Measurements from ENCODE around the gene SLC9A6. TPM values are rescaled to one million over a fixed set of nuclear protein-coding genes. Genes with fewer than 3 reads are reported as not detected.

SLC9A6 gene
- total RNA-seq, 8 experiments from 2014 or later = 12.0 to 37.0 (median 31.1) TPM

- in situ Hi-C loops (cut with MboI; ENCODE audit: low pct_unique_long_range_greater_than_20kb in 2 of 9, low sequenced_read_pairs in 9 of 9, unreplicated experiment in 9 of 9) = no loop called here
- Histone ChIP-seq H3K27ac (peak overlapping the region; percentile 83 to 86), H3K4me3 (peak overlapping the region; percentile 48 to 94 (median 72)), H3K4me1 (replicated peaks in 1 of 2) (peaks cover 0 to 6% of the 10 kb centered on the region in 2 donors)
- peak in 4 of 8 experiments; percentile 15 to 49 (median 19) for ATAC-seq (replicated peaks in 6 of 8)
- 0 to 14% (median 5%) methylated on average over 2 to 6 of the region's 7 CpGs; no CpG with 5 or more reads in 5 of the 10 experiments for WGBS, 10 experiments
Observed at GRCh38 chrX:135984791-135985156, 461 bp upstream of the SLC9A6 start.

- WGBS, 10 experiments = 0% methylated on average over 3 of the region's 15 CpGs; no CpG with 5 or more reads in 9 of the 10 experiments
- in situ Hi-C loops (cut with MboI; ENCODE audit: low pct_unique_long_range_greater_than_20kb in 2 of 9, low sequenced_read_pairs in 9 of 9, unreplicated experiment in 9 of 9) = no loop called here
- peak in 4 of 8 experiments; percentile 1 to 7 (median 4) for ATAC-seq (replicated peaks in 6 of 8)
- Histone ChIP-seq H3K27ac (peak overlapping the region; percentile 83 to 86), H3K4me3 (peak overlapping the region; percentile 48 to 94 (median 72)), H3K4me1 (replicated peaks in 1 of 2) (peaks cover 0 to 6% of the 10 kb centered on the region in 2 donors)
Observed at GRCh38 chrX:135985973-135986310, 707 bp downstream of the SLC9A6 start.

GRCh38 chrX:135988245-135988644, 3.0 kb downstream of the SLC9A6 start:
- H3K4me1 ChIP-seq (replicated peaks in 1 of 2) = peaks cover 0 to 6% of the 10 kb centered on the region in 2 donors
- no peak overlapping the region for H3K4me3 ChIP-seq
- WGBS, 10 experiments = 63 to 100% (median 79%) methylated on average over 1 to 4 of the region's 4 CpGs; no CpG with 5 or more reads in 2 of the 10 experiments
- no peak for ATAC-seq (replicated peaks in 6 of 8)
- no peak overlapping the region for H3K27ac ChIP-seq
- in situ Hi-C loops (cut with MboI; ENCODE audit: low pct_unique_long_range_greater_than_20kb in 2 of 9, low sequenced_read_pairs in 9 of 9, unreplicated experiment in 9 of 9) = no loop called here

DNA sequence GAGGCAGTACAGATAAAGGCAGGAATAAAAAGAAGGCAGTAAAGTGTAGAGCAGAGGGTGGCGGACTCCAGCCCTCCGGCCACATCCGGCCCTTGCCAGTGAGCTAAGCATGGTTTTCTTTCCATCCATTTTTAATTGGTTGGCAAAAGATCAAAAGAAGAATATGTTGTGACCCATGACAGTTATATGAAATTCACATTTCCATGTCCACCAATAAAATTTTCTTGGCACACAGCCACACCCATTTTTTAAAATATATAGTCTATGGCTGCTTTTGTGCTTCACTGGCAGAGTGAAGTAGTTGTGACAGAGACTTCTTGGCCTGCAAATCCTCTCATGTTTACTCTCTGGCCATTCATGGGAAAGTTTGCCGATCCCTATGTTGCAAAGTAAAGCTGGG, 29.8 kb downstream of the SLC9A6 start:
- Histone ChIP-seq H3K4me3 (no peak overlapping the region), H3K27ac (no peak overlapping the region), H3K4me1 (replicated peaks in 1 of 2) (no peaks in the 10 kb centered on the region)
- in situ Hi-C loops (cut with MboI; ENCODE audit: low pct_unique_long_range_greater_than_20kb in 2 of 9, low sequenced_read_pairs in 9 of 9, unreplicated experiment in 9 of 9) = no loop called here
- 0 to 100% (median 89%) methylated on average over 1 to 4 of the region's 4 CpGs; no CpG with 5 or more reads in 6 of the 10 experiments for WGBS, 10 experiments
- no peak for ATAC-seq (replicated peaks in 6 of 8)

GRCh38 chrX:136016881-136017280, 31.6 kb downstream of the SLC9A6 start:
- Histone ChIP-seq H3K4me1 (replicated peaks in 1 of 2) (no peaks in the 10 kb centered on the region), H3K4me3 (no peak overlapping the region), H3K27ac (no peak overlapping the region)
- in situ Hi-C loops (cut with MboI; ENCODE audit: low pct_unique_long_range_greater_than_20kb in 2 of 9, low sequenced_read_pairs in 9 of 9, unreplicated experiment in 9 of 9) = no loop called here
- no peak for ATAC-seq (replicated peaks in 6 of 8)
- 38 to 88% (median 46%) methylated on average over 2 of the region's 2 CpGs; no CpG with 5 or more reads in 7 of the 10 experiments for WGBS, 10 experiments

DNA sequence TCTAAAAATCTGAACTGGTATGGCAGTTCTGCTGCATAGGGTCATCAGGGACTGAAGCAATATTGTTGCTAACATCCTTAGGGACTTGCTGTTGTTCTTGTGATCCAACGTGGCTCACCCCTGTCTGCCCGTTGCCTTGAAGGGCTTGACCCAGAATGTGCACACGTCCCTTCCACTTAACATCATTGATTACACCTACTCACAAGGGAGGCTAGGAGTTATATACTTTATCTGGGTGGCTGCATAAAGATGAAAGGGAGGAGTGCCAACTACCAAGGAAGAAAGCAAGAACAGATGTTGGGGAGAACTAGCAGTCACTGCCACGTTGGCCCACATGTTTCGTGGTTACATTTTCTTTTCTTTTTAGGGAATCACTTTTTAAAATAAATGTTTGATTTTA, 34.0 kb downstream of the SLC9A6 start:
- ATAC-seq (replicated peaks in 6 of 8) = no peak
- Histone ChIP-seq H3K4me1 (replicated peaks in 1 of 2) (no peaks in the 10 kb centered on the region), H3K27ac (no peak overlapping the region), H3K4me3 (no peak overlapping the region)
- in situ Hi-C loops (cut with MboI; ENCODE audit: low pct_unique_long_range_greater_than_20kb in 2 of 9, low sequenced_read_pairs in 9 of 9, unreplicated experiment in 9 of 9) = no loop called here
- WGBS, 10 experiments = 48 to 100% (median 83%) methylated on average over 1 to 3 of the region's 5 CpGs; no CpG with 5 or more reads in 5 of the 10 experiments

GRCh38 chrX:136021160-136021559, 35.9 kb downstream of the SLC9A6 start:
- no peak for ATAC-seq (replicated peaks in 6 of 8)
- WGBS, 10 experiments = 44 to 50% methylated on average over 1 of the region's 1 CpG; no CpG with 5 or more reads in 8 of the 10 experiments

DNA sequence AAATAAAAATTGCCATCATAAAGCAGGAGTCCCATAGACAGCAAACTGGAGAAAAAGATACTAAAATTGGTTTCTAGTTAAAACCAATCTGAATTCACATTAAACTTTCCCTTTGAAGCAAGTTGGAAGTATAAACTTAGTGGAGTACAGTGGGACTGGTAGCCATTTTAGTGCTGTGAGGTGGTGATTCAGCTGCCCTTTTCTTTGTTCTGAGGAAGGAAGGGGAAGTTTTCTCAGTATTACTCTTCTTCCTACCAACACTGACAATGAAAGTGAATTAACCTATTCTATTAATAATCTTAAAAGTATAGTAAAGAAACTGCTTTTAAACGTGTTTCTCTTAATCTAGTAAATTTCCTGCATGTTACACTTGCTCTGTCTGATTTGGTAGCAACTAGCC, 36.7 kb downstream of the SLC9A6 start:
- WGBS, 10 experiments = 38 to 80% (median 50%) methylated on average over 1 of the region's 1 CpG; no CpG with 5 or more reads in 7 of the 10 experiments
- H3K4me1 ChIP-seq (replicated peaks in 1 of 2) = no peaks in the 10 kb centered on the region
- ATAC-seq (replicated peaks in 6 of 8) = no peak
- H3K27ac ChIP-seq = no peak overlapping the region
- in situ Hi-C loops (cut with MboI; ENCODE audit: low pct_unique_long_range_greater_than_20kb in 2 of 9, low sequenced_read_pairs in 9 of 9, unreplicated experiment in 9 of 9) = no loop called here
- no peak overlapping the region for H3K4me3 ChIP-seq

More at GRCh38 chrX:136021160-136021559, 35.9 kb downstream of the SLC9A6 start:
- Histone ChIP-seq H3K27ac (no peak overlapping the region), H3K4me3 (no peak overlapping the region), H3K4me1 (replicated peaks in 1 of 2) (no peaks in the 10 kb centered on the region)
- in situ Hi-C loops (cut with MboI; ENCODE audit: low pct_unique_long_range_greater_than_20kb in 2 of 9, low sequenced_read_pairs in 9 of 9, unreplicated experiment in 9 of 9) = no loop called here

- H3K4me1 ChIP-seq (replicated peaks in 1 of 2) = peaks cover 0 to 5% of the 10 kb centered on the region in 2 donors
- H3K27ac ChIP-seq = no peak overlapping the region
- WGBS, 10 experiments = 0 to 92% (median 61%) methylated on average over 1 to 3 of the region's 3 CpGs; no CpG with 5 or more reads in 4 of the 10 experiments
- H3K4me3 ChIP-seq = no peak overlapping the region
- ATAC-seq (replicated peaks in 6 of 8) = peak in 1 of 8 experiments; percentile 67
- in situ Hi-C loops (cut with MboI; ENCODE audit: low pct_unique_long_range_greater_than_20kb in 2 of 9, low sequenced_read_pairs in 9 of 9, unreplicated experiment in 9 of 9) = loop anchor here in 3 of 9 experiments (25.0 kb wide), 2 partner anchors 137 to 187 kb away; no protein-coding TSS in a partner anchor
Observed at GRCh38 chrX:136025091-136025490, 39.9 kb downstream of the SLC9A6 start.

DNA sequence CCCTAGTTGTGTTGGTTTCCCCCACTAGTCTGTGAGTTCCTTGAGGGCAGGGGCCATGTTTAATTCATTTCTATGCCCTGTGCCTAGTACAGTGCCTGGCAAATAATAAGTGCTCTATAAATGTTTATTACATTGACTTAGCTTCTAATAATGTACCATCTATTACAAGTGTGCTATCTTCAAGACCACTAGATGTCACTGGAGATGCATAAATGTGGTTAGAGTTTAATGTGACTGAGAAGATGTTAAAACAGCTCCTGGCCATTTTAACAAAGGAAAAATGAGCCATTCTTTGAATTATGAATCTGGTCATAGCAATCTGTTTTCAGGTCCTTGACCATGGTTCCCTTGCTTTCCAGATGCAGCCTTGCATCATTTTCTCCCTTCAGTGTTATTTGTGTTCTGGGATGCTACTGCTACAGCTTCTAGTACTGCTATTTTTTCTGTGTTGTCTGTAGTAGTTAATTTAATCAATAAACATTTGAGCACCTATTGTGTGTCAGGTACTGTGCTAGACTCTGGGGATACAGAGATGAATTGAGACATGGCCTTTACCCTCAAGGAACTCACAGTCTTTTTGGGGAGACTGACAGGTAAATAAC, 43.2 kb downstream of the SLC9A6 start:
- H3K4me1 ChIP-seq (replicated peaks in 1 of 2) = peaks cover 0 to 9% of the 10 kb centered on the region in 2 donors
- in situ Hi-C loops (cut with MboI; ENCODE audit: low pct_unique_long_range_greater_than_20kb in 2 of 9, low sequenced_read_pairs in 9 of 9, unreplicated experiment in 9 of 9) = loop anchor here in 3 of 9 experiments (25.0 kb wide), 2 partner anchors 134 to 184 kb away; no protein-coding TSS in a partner anchor
- H3K27ac ChIP-seq = no peak overlapping the region
- ATAC-seq (replicated peaks in 6 of 8) = peak in 6 of 8 experiments; percentile 46 to 66 (median 59)
- H3K4me3 ChIP-seq = no peak overlapping the region

GRCh38 chrX:136029766-136030165, 44.5 kb downstream of the SLC9A6 start:
- Histone ChIP-seq H3K4me3 (no peak overlapping the region), H3K4me1 (replicated peaks in 1 of 2) (peaks cover 0 to 9% of the 10 kb centered on the region in 2 donors), H3K27ac (no peak overlapping the region)
- peak in 1 of 8 experiments; percentile 19 for ATAC-seq (replicated peaks in 6 of 8)
- in situ Hi-C loops (cut with MboI; ENCODE audit: low pct_unique_long_range_greater_than_20kb in 2 of 9, low sequenced_read_pairs in 9 of 9, unreplicated experiment in 9 of 9) = loop anchor here in 3 of 9 experiments (25.0 kb wide), 2 partner anchors 133 to 183 kb away; no protein-coding TSS in a partner anchor
- 58 to 69% methylated on average over 2 of the region's 2 CpGs; no CpG with 5 or more reads in 8 of the 10 experiments for WGBS, 10 experiments

DNA sequence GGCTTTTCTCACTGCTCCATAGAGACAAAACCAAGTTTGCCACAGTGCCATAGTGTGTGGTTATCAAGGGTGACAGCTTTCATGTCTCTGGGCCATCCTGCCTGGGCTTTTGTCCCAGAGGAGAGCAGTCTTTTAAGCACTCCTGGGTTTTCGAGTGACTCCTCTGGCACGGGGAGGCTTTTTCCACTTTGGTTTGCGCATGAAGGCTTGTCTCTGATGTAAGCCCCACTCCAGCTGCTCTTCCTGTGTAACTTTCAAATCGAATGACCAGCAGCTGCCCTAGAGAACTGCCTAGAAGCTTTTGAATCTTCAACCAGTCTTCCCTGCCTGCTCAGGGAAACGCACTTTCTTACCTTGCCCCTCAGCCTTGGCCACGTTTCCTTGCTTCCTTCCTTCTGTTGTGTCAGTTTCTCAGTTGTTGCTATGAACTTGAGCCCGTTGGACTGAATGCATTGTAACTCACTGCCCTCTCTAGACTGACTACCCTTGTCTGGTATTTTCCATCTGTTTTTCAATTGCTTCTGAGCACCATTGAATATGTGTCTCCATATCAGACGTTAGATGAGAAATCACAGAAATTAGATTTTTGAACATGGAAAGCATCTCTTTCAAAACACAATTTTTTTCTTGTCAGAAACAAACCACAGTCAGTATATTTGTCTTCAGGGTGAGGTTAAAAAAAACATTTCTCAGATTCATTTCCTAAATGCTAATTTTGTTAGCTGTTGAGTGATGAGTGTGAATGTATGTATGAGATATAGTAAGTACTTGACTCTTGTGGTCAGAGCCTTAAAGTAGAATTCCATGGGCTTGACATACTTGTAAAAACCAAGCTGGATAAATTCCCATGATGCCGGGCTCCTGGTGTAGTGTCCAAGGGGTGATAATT, 45.3 kb downstream of the SLC9A6 start:
- WGBS, 10 experiments = 0 to 76% (median 10%) methylated on average over 1 to 9 of the region's 9 CpGs; no CpG with 5 or more reads in 3 of the 10 experiments
- in situ Hi-C loops (cut with MboI; ENCODE audit: low pct_unique_long_range_greater_than_20kb in 2 of 9, low sequenced_read_pairs in 9 of 9, unreplicated experiment in 9 of 9) = loop anchor here in 3 of 9 experiments (25.0 kb wide), 2 partner anchors 132 to 182 kb away; no protein-coding TSS in a partner anchor
- H3K27ac ChIP-seq = no peak overlapping the region
- ATAC-seq (replicated peaks in 6 of 8) = peak in 4 of 8 experiments; percentile 67 to 84 (median 80)
- no peak overlapping the region for H3K4me3 ChIP-seq
- H3K4me1 ChIP-seq (replicated peaks in 1 of 2) = peaks cover 0 to 9% of the 10 kb centered on the region in 2 donors

DNA sequence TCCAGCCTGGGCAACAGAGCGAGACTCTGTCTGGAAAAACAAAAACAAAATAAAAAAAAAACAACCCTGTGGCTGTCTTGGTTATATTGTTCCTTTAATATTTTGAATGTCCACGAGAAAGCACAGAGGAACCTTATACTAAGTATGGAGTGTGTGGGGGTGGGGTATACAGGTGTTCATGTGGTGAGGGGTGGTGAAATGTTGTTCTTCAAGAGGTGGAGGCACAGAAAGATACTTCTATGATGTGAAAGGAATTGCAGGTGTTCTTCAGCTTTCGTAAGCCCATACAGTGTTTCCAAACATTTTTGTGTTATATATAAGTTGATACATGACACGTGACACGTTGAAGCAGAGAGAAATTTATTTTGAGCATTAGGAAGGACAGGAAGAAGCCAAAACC, 46.4 kb downstream of the SLC9A6 start:
- whole genome bisulfite sequencing, 10 experiments = 60 to 100% (median 80%) methylated on average over 1 to 4 of the region's 5 CpGs; no CpG with 5 or more reads in 5 of the 10 experiments
- H3K27ac ChIP-seq = no peak overlapping the region
- in situ Hi-C loops (cut with MboI; ENCODE audit: low pct_unique_long_range_greater_than_20kb in 2 of 9, low sequenced_read_pairs in 9 of 9, unreplicated experiment in 9 of 9) = loop anchor here in 3 of 9 experiments (25.0 kb wide), 2 partner anchors 131 to 181 kb away; no protein-coding TSS in a partner anchor
- no peak for ATAC-seq (replicated peaks in 6 of 8)
- H3K4me1 ChIP-seq (replicated peaks in 1 of 2) = peaks cover 0 to 9% of the 10 kb centered on the region in 2 donors
- H3K4me3 ChIP-seq = no peak overlapping the region

Data from motor neuron (in vitro differentiated cells).